Kidney capillary endothelial cell (primary cell): ENCODE data around the gene MRPL17.
A peak's percentile ranks its signal among the peaks of the same experiment; 100 is the strongest.

ENCODE experiments used
- DNase-seq: peaks from one replicate; pipeline ENCODE4 v3.0.0-alpha.2; 2018; ENCODE audit warnings: low spot score

Gene MRPL17

GRCh38 chr11:6682591-6682935, 577 bp downstream of the MRPL17 start:
- DNase-seq: no peak

- no peak for DNase-seq
Observed at GRCh38 chr11:6681949-6682348, 1.2 kb downstream of the MRPL17 start.

- DNase-seq: no peak
Observed at GRCh38 chr11:6681505-6681904, 1.6 kb downstream of the MRPL17 start.

- no peak for DNase-seq
Observed at GRCh38 chr11:6677018-6677417, 6.1 kb downstream of the MRPL17 start.

GRCh38 chr11:6674862-6675261, 8.3 kb downstream of the MRPL17 start:
- DNase-seq: peak; percentile 61

GRCh38 chr11:6674219-6674597, 8.9 kb downstream of the MRPL17 start:
- no peak for DNase-seq

GRCh38 chr11:6673523-6674218, 9.5 kb downstream of the MRPL17 start:
- no peak for DNase-seq

GRCh38 chr11:6671991-6672390, 11.1 kb downstream of the MRPL17 start:
- DNase-seq: no peak

- no peak for DNase-seq
Observed at GRCh38 chr11:6670202-6670830, 12.8 kb downstream of the MRPL17 start.

GRCh38 chr11:6667733-6668374, 15.3 kb downstream of the MRPL17 start:
- no peak for DNase-seq

GRCh38 chr11:6666302-6667183, 16.6 kb downstream of the MRPL17 start:
- DNase-seq: no peak

GRCh38 chr11:6664551-6664950, 18.6 kb downstream of the MRPL17 start:
- DNase-seq: no peak

- DNase-seq: no peak
Observed at GRCh38 chr11:6663794-6664469, 19.2 kb downstream of the MRPL17 start.

- no peak for DNase-seq
Observed at GRCh38 chr11:6660712-6661111, 22.4 kb downstream of the MRPL17 start.

- no peak for DNase-seq
Observed at GRCh38 chr11:6658647-6659046, 24.5 kb downstream of the MRPL17 start.

- DNase-seq: no peak
Observed at GRCh38 chr11:6657346-6657745, 25.8 kb downstream of the MRPL17 start.

GRCh38 chr11:6656936-6657335, 26.2 kb downstream of the MRPL17 start:
- DNase-seq: no peak

- DNase-seq: no peak
Observed at GRCh38 chr11:6656584-6656915, 26.6 kb downstream of the MRPL17 start.

GRCh38 chr11:6655790-6656583, 27.2 kb downstream of the MRPL17 start, which contains the start of gene DCHS1:
Gene DCHS1, minus strand, starts transcription at chr11:6655809. Its CDS starts 14,196 bp downstream, at chr11:6641613.
- no peak for DNase-seq

- DNase-seq: peak; percentile 83
Observed at GRCh38 chr11:6655020-6655789, 27.9 kb downstream of the MRPL17 start.
